Stimulated activated CD8-positive, alpha-beta memory T cell treated with anti-CD3 and anti-CD28 coated beads, Interleukin-7, amount 100 ng/mL, for 24 hours (primary cell): Measurements from ENCODE around the gene STON2.

Experiments used
- DNase-seq: peaks from one replicate; pipeline ENCODE4 v3.0.0-alpha.2; 2020; ENCODE audit warnings: low read depth

STON2 gene

GRCh38 chr14:81416981-81417380 lies 16.9 kb upstream of the STON2 start:
- DNase-seq: no peak

GRCh38 chr14:81416194-81416952 lies 16.2 kb upstream of the STON2 start:
- no peak for DNase-seq

- DNase-seq: no peak
These were observed 15.7 kb upstream of the STON2 start for GRCh38 chr14:81415781-81416180.

DNA sequence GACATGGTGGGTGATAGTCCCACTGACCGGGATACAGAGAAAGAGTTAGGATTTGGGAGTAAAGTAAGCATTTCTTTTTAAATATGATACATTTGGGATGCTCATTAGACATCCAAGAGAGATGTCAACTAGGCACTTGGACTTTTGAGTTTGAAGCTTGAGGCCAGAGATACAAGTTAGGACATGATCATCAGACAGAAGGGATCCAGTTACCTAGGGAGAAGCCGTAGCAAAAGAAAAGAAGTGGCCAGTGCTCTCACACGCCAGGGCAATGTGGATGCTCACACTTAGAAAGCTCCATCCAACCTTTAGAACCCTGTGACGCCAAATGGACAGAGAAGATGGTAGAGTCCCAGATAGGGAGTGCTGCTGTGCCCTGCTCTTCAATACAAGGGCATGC lies 14.0 kb upstream of the STON2 start:
- DNase-seq: no peak

DNA sequence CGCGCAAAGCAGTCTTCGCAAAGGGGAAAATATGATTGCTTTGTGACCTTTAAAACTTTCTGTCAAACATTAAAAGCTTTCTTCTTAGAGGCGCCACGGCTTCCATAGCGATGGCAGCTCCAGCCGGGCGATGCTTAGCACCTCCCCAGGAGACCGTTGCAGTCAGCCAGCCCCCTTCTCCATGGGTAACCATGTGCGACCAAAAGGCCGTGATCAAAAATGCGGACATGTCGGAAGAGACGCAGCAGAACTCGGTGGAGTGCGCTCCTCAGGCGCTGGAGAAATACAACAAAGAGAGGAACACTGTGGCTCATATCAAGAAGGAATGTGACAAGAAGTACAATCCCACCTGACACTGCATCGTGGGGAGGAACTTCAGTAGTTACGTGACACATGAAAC lies 12.7 kb upstream of the STON2 start:
- no peak for DNase-seq

DNA sequence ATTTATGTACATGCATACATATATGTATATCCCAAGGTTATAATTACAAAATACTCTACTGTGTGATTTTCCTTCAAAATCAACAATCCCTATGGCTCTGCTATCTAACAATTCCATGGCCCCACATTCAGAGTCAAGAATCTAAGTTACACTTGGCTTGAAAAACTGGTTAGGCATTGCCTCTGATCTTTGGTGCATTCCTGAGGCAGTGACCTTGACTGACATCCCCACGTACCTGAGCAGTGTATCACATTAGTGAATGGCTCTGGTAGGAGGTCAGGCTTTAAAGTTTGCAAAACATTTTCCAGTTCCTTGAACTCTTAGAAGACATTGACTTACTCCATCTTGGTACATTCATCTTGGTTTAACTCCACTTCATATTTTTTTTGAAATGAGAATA lies 8.5 kb upstream of the STON2 start:
- no peak for DNase-seq

GRCh38 chr14:81406863-81407262 lies 6.7 kb upstream of the STON2 start:
- no peak for DNase-seq

DNA sequence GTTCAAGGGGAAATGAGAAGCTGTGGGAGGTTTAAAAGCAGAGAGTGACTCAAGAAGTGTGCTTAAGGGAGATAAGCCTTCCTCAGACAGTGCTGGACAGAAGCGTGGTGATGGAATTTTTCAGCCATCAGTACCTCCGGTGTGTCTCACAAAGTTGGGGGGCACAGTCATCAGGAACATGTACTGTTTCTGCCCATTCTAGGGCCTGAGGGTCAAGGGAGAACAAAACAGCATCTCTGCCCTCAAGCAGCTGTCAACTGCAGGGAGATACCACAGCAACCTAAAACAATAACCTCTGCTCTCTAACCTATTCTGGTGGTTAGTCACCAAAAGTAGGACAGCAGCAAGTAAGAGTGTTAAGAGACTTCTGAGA lies 2.0 kb upstream of the STON2 start:
- DNase-seq: no peak

DNA sequence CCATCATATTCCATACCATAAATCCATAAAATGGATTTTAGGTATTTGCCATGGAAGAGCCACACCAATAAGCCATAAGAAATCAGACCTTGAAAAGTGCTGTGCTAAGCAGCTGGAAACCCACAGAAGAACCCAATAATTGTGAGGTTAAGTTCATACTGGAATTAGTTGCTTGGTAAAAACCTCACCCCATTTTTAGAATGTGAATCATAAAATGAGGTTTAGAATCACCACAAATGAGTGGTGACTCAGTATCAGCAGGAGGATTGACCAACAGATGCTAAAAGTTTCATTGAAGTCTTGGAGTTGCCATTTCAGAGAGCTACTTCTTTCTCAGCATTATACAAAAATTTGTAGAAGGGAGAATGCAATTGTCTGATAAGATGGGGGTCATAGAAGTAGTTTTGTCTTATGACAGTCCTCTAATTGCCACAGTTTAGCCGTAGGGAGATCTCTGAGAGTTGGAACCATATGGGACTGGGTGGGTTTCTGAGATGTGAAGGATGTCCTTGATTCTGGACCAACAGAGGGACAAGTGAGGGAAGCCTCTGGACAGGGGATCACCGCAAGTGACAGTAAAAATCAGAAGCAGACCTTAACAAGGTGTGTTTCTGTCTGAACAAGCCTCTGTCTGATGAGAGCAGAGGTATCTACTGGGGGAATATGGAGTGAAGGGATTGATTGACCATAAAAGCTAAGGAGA lies 1.4 kb upstream of the STON2 start:
- no peak for DNase-seq

DNA sequence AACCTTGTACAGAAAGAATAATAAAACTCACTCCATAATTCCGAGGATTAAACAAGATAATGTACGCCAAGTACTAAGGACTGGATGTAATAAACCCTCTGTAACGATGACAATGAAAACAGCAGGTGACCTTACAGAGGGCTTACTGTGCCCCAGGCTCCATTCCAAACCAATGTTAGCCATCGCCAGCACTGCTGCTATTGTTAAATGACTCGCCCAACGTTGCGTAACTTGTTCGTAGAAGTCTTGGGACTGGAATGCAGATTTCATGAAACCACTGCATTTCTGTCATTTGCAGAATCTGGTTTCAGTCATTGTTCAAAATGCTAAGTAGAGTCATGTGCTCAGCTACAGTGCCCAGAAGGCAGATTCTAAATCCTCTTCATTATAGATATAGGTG lies 728 bp upstream of the STON2 start:
- DNase-seq: no peak

GRCh38 chr14:81398196-81398891 lies 1.8 kb downstream of the STON2 start:
- no peak for DNase-seq

DNA sequence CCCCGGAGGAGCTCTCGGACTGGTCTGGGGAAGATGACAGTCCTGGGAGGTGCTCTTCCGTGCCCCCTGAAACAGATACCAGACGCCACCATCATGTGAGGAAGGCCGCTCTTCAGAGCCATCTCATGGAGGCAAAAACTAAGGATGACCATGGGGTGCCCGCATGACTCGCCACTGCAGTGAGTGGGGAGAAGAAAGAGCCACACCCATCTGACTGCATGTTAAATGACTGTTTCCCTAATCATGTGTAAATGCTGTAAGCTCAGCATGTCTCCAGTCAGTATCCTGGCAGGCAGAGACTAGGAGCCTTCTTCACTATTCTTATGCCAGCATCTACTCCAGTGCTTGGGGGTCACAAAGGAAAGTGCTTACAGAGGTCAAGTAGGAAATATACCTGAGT lies 4.0 kb downstream of the STON2 start:
- no peak for DNase-seq

DNA sequence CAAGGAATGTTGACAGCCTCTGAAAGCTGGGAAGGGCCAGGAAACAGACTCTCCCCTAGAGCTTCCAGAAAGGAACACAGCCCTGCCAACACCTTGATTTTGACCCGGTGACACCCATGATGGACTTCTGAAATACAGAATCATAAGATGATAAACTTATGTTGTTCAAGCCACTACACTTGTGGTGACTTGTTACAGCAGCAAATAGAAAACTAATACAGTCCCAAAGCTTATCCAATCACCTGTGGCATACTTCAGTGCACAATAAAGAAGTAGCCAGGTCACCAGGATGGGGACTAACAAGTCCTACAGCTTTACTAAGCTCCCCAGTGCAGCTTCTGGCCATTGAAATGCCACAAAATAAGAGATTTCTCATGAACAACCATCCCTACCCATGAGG lies 5.4 kb downstream of the STON2 start:
- no peak for DNase-seq

- DNase-seq: no peak
These were observed 7.0 kb downstream of the STON2 start for GRCh38 chr14:81392976-81393643.

GRCh38 chr14:81392052-81392451 lies 8.1 kb downstream of the STON2 start:
- DNase-seq: no peak

DNA sequence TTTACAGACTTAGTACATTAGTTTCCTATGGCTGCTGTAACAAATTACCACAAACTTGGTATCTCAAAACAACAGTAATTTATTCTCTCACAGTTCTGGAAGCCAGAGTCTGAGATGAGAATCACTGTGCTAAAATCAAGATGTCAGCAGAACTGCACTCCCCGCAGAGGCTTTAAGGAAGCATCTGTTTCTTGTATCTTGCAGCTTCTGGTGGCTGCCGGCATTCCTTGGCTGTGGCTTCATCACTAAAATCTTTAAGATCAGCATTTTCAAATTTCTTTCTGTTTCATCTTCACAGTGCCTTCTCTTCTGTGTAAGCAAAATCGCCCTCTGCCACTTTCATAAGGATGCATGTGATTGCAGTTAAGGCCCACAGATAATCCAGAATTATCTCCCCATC lies 9.4 kb downstream of the STON2 start:
- DNase-seq: no peak

DNA sequence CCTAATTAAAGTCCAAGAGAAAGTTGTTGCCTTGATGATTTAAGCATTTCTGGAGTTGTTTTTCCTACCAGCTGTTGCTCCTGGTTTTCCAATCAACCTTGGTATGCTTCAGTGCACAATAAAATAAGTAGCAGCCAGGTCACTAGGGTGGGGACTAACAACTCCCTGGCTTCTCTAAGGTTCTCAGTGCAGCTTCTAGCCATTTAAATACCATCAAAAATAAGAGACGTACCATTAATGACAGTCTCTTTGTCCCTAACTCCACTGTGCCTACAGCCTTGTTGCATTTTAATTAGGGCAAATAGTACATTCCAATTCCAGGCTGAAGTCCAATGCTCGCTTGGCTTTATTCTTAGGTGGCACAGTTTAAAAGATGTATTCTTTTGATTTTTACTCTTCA lies 11.8 kb downstream of the STON2 start:
- no peak for DNase-seq

DNA sequence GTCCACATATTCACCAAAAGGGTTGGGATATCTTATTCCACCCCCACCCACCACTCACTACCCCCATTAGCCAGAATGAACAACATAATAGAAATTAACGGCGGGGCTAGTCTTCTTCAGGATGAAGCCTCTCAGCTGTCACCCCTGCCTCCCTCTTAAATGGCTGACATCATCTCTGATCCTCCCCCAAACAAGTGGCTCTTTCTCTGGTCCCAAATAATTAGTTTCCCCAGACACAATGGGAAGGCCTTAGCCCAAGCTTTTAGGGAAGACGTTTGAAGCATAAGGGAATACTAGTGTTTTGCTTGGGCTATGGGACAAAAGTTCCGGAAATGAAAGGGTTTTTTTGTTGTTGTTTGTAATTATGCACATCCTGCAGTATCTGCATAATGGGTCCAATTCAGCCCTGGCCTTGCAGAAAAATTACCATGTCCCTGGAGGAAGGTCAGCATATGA lies 13.8 kb downstream of the STON2 start:
- DNase-seq: no peak

DNA sequence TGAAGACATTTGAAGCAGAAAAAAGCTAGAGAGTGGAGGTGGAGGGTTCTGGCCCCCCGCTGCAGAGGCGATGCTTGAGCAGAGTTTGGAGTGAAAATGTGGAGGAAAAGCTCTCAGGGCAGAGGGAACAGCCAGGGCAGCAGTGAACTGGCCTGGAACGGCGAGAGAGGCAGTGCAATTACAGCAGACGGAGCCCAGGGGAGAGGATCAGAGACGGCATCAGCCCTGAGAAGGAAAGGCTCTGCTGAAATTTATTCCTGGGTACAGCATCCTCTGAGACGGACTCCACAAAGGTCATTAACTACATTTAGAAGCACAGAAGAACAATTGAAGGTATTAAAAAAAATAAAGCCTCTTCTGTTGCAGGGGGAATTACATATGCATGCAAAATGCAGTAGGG lies 14.2 kb downstream of the STON2 start:
- DNase-seq: no peak

DNA sequence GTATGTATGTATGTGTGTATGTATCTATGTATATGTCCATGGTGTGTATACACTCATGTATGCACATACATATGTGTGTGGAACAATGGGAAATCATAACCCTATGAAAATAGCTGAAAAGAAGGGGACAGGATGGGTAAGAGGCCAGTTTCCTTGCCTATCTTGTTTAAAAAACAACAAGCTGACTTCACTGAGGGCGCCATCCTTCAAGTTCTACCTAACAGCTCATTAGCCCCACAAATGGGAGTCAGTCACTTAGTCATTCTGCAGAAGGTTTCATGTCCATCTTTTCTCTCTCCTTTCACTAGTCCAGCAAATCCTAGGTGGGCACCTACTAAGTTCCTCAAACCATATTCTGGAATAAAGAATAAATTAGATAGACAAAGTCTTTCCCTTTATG lies 14.7 kb downstream of the STON2 start:
- DNase-seq: no peak

GRCh38 chr14:81384900-81385299 lies 15.2 kb downstream of the STON2 start:
- no peak for DNase-seq

DNA sequence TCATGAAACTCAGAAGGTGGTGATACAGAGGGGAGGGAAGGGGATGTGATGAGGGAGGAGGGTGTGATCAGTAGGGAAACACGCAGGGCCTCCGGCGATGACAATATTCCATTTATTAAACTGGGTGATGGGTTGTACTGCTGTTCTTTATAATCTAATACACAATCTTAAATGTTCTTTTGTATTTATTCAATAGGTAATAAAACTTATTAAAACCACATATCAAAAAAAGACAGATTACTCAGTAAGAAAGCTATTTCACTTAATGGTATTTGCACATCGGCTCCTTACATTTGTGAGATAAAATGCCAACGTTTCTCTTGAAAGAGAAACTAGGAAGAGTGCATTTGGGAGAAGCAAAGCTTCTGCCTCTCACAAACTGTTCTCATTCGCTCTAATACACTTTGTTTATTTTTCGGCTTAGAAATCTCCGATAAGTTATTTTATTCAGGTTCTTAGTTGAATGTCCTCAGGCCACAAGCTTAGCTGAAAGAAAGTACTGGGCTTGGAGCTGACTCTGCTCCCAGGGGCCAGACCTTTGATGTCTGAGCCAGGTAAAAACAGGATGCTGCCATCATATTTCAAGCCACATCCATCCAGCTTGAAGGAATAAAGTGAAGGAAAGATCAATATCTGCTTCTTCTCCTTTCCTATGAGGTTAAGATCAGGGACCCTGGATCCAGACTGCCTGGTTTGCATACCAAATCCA lies 17.5 kb downstream of the STON2 start:
- no peak for DNase-seq
